Measurements from ENCODE around the gene DNAJC25.
A peak's percentile ranks its signal among the peaks of the same experiment; 100 is the strongest.

DNAJC25 gene

DNA sequence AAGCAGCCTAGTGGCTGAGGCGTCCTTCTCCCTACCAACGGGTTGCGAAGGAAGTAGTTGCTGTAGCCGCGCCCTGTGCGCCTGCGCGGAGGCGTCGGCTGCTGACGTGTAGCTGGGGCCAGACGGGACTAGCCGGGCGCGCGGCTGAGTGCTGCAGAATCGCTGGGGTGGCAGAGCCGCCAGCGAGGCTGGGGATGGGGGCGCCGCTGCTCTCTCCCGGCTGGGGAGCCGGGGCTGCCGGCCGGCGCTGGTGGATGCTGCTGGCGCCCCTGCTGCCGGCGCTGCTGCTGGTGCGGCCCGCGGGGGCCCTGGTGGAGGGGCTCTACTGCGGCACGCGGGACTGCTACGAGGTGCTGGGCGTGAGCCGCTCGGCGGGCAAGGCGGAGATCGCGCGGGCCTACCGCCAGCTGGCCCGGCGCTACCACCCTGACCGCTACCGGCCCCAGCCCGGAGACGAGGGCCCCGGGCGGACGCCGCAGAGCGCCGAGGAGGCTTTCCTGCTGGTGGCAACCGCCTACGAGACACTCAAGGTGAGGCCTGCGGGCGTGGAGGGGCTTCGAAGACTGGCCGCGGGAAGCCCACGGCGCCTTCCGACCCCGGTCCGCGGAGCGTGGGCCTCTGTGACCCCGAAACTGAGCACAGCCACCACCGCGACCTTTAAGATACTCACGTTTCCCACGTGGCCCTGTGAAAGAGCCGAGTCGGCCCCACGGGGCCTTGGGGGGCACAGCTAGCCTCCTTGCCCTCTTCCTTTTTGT lies at the start of gene DNAJC25:
TSS of gene DNAJC25 (plus strand) at position 121 of the 758 bp plus-strand sequence. CDS start at position 195, 74 bp downstream.
- no peaks in the 10 kb centered on the region for H3K9me3 ChIP-seq (ENCODE audit: control insufficient read depth, insufficient read depth, low read length)
- no peaks in the 10 kb centered on the region for H3K27me3 ChIP-seq (ENCODE audit: control insufficient read depth, insufficient read depth, low read length)
- peak within 1 kb of the TSS; percentile 93 for H3K9ac ChIP-seq (ENCODE audit: low read depth, low read length)
- H3K4me1 ChIP-seq (ENCODE audit: control insufficient read depth, insufficient read depth, low read length): peaks cover 3% of the 10 kb centered on the region
- H3K4me3 ChIP-seq (ENCODE audit: low read depth, low read length): peak within 1 kb of the TSS; percentile 89
- no peaks in the 10 kb centered on the region for H3K36me3 ChIP-seq (ENCODE audit: control insufficient read depth, insufficient read depth, low read length)

DNA sequence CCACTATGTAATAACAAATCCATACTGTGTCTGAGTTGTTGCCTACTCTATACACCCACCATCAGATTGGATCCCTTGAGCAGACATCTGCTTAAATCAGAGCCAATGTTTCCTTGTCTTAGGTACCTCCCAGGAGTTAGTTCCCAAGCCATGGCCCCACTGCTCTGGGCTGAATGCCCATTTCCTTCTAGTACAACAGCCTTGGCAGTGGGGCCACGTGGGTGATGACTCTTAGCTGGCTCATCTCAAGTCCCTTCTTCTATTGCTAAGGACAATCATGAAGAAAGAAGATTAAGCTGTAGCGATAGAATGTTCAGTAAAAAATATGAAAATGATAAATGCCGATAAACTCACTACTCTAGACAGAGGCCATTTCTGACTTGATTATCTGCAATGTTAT lies 48.2 kb upstream of the DNAJC25 start:
- Histone ChIP-seq H3K9ac (ENCODE audit: low read depth, low read length) (no peak overlapping the region), H3K9me3 (ENCODE audit: control insufficient read depth, insufficient read depth, low read length) (no peaks in the 10 kb centered on the region), H3K4me1 (ENCODE audit: control insufficient read depth, insufficient read depth, low read length) (no peaks in the 10 kb centered on the region), H3K36me3 (ENCODE audit: control insufficient read depth, insufficient read depth, low read length) (peaks cover 33% of the 10 kb centered on the region), H3K27me3 (ENCODE audit: control insufficient read depth, insufficient read depth, low read length) (no peaks in the 10 kb centered on the region), H3K4me3 (ENCODE audit: low read depth, low read length) (no peak overlapping the region)

DNA sequence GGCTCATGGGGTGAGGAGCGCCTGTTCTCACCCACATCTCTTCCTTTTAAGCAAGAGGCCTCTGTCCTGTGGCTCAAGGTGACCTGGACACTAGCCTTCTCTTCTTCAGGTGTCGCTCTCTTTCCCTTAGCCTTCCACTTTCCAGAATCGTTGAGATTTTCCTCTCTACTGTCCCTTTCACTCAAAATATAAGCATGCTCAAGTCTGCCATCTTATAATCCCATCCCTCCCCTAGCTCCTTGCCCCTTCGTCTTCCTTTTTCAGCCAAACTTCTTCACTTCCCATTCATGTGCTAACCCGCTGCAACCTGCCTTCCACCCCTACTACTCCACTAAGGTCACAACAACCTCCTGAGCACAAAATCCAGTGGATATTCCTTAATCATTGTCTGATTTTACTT lies 44.8 kb upstream of the DNAJC25 start:
- no peak overlapping the region for H3K9ac ChIP-seq (ENCODE audit: low read depth, low read length)
- H3K36me3 ChIP-seq (ENCODE audit: control insufficient read depth, insufficient read depth, low read length): peaks cover 23% of the 10 kb centered on the region
- no peaks in the 10 kb centered on the region for H3K4me1 ChIP-seq (ENCODE audit: control insufficient read depth, insufficient read depth, low read length)
- H3K27me3 ChIP-seq (ENCODE audit: control insufficient read depth, insufficient read depth, low read length): no peaks in the 10 kb centered on the region
- H3K4me3 ChIP-seq (ENCODE audit: low read depth, low read length): no peak overlapping the region
- no peaks in the 10 kb centered on the region for H3K9me3 ChIP-seq (ENCODE audit: control insufficient read depth, insufficient read depth, low read length)

DNA sequence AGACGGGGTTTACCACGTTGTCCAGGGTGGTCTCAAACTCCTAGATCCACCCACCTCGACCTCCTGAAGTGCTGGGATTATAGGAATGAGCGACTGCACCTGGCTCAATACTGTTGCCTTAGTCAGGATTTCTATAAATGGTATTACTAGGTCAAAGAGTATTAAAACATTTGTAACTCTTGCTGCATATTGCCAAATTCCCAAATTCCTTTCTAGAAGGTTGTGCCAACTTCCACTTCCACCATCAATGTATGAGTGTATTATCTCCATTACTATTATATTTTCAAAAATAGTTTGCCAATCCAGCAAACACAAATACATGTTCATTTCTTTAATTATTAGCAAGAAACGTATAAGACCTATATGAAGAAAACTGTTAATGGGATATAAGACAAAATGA lies 42.3 kb upstream of the DNAJC25 start:
- Histone ChIP-seq H3K27me3 (ENCODE audit: control insufficient read depth, insufficient read depth, low read length) (no peaks in the 10 kb centered on the region), H3K9ac (ENCODE audit: low read depth, low read length) (no peak overlapping the region), H3K4me3 (ENCODE audit: low read depth, low read length) (no peak overlapping the region), H3K9me3 (ENCODE audit: control insufficient read depth, insufficient read depth, low read length) (no peaks in the 10 kb centered on the region), H3K36me3 (ENCODE audit: control insufficient read depth, insufficient read depth, low read length) (peaks cover 15% of the 10 kb centered on the region), H3K4me1 (ENCODE audit: control insufficient read depth, insufficient read depth, low read length) (no peaks in the 10 kb centered on the region)

DNA sequence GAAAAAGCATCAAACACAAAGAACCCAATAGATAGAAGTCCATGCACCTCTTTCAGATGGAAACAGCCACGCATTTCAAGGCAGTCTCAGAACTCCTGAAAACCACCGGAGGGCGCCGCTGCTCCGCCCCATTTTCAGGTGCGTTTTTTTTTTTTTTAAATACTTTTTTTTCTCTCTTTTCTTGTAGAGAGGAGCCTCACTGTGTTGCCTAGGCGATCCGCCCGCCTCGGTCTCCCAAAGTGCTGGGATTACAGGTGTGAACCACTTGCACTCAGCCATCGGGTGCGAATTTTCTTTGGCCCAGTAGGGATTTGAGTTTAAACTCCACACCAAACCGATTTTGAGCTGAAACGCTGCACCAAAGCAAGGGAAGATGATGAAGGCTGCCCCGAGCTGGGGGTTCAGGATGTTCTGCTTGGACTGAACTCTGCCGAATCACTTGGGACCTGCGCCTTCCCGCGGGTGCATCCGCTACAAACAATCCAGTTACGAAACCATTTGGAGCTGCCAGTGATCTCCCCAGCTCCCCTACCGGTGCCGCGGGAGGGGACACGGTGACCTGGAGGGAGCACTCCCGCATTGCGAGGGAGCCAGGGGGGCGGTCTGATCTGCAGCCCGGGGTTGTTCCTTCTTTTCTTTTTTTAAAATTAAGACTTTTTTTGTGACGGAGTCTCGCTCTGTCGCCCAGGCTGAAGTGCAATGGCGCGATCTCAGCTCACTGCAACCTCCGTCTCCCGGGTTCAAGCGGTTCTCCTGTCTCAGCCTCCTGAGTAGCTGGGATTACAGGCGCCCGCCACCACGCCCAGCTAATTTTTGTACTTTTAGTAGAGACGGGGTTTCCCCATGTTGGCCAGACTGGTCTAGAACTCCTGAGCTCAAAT lies 33.0 kb upstream of the DNAJC25 start:
- H3K27me3 ChIP-seq (ENCODE audit: control insufficient read depth, insufficient read depth, low read length): peaks cover 13% of the 10 kb centered on the region
- H3K4me1 ChIP-seq (ENCODE audit: control insufficient read depth, insufficient read depth, low read length): no peaks in the 10 kb centered on the region
- peak overlapping the region; percentile 66 for H3K4me3 ChIP-seq (ENCODE audit: low read depth, low read length)
- H3K36me3 ChIP-seq (ENCODE audit: control insufficient read depth, insufficient read depth, low read length): peaks cover 6% of the 10 kb centered on the region
- no peaks in the 10 kb centered on the region for H3K9me3 ChIP-seq (ENCODE audit: control insufficient read depth, insufficient read depth, low read length)
- H3K9ac ChIP-seq (ENCODE audit: low read depth, low read length): peak overlapping the region; percentile 62

DNA sequence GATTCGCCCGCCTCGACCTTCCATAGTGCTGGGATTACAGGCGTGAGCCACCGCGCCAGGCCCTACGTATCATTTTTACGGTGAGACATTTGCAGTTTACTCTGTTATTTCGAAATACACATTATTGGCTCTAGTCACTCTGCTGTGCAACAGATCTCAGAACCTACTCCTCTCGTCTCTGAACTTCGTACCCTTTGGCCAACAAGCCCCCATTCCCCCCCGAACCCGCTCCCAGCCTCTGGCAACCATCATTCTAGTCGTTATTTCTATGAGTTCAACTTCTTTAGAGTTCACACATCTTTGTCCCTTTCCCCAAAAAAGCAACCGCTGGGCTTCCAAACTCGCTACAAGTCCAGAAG lies 32.4 kb upstream of the DNAJC25 start:
- Histone ChIP-seq H3K9me3 (ENCODE audit: control insufficient read depth, insufficient read depth, low read length) (no peaks in the 10 kb centered on the region), H3K4me3 (ENCODE audit: low read depth, low read length) (peak overlapping the region; percentile 66), H3K9ac (ENCODE audit: low read depth, low read length) (no peak overlapping the region), H3K27me3 (ENCODE audit: control insufficient read depth, insufficient read depth, low read length) (peaks cover 13% of the 10 kb centered on the region), H3K36me3 (ENCODE audit: control insufficient read depth, insufficient read depth, low read length) (peaks cover 6% of the 10 kb centered on the region), H3K4me1 (ENCODE audit: control insufficient read depth, insufficient read depth, low read length) (no peaks in the 10 kb centered on the region)

DNA sequence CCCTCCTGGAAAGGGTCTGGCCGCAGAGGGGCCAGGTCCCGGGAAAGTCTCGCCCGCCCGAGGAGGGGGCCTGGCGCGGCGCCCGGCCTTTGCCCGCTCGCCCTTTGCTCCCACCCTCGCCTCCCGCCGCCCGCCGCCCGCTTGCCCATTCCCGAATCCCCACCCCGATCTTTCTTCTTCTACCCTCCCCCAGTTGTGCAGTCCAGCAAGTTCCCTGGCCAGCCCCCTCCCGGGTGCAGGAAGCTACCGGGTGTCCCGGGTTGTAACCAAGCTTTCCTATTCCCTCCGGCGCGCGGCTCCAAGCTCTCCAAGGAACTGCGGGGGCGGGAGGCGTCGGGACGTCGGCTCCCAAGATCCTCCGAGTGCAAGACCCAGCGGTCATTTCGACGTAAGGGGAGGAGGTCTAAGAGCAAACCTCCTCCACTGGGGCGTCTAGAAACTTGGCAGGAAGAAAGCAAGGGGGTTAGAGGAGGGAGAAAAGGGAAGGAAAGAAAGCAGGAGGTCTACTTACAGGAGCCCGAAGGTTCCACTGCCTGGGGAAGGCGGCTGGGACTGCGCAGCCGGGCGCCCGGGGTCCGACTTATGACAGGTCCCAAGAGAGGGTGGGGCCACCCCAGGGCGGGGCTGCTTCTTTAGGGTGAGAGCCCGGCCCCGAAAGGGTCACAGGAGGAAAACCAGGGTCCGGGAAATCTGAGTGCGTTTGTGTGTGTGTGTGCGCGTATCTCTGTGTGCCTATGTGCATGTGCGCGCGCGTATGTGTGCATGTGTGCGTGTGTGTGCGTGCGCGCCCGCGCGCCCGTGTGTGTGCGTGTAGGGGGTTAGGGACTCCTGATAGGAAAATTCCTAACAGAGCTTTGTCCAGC lies 31.8 kb upstream of the DNAJC25 start, which contains the start of gene PTGR1:
TSS of gene PTGR1 (minus strand) at position 556 of the 863 bp plus-strand sequence. CDS start 2,225 bp downstream, outside the sequence.
- H3K9me3 ChIP-seq (ENCODE audit: control insufficient read depth, insufficient read depth, low read length): no peaks in the 10 kb centered on the region
- H3K4me1 ChIP-seq (ENCODE audit: control insufficient read depth, insufficient read depth, low read length): no peaks in the 10 kb centered on the region
- peaks cover 13% of the 10 kb centered on the region for H3K27me3 ChIP-seq (ENCODE audit: control insufficient read depth, insufficient read depth, low read length)
- peak within 1 kb of the TSS; percentile 66 for H3K4me3 ChIP-seq (ENCODE audit: low read depth, low read length)
- peaks cover 6% of the 10 kb centered on the region for H3K36me3 ChIP-seq (ENCODE audit: control insufficient read depth, insufficient read depth, low read length)
- peak within 1 kb of the TSS; percentile 58 for H3K9ac ChIP-seq (ENCODE audit: low read depth, low read length)

DNA sequence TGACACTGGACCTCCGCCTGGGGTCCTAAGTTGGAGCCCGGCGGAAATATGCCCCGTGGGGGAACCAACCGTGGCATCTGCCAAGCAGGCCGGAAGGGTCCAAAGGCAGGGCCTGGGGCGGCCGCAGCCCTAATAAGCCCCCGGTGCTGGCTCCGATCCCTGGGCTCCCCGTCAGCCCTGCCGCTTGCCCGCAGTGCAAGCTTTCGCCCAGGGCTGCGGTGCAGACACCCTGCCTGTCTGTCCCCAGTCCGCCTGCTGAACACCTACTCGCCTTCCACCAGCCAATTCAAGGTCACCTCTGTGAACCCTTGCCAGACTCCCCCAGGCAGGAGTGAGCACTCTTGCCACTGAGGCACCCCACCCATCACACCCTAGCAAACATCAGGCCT lies 31.2 kb upstream of the DNAJC25 start:
- Histone ChIP-seq H3K9ac (ENCODE audit: low read depth, low read length) (peak overlapping the region; percentile 58), H3K9me3 (ENCODE audit: control insufficient read depth, insufficient read depth, low read length) (no peaks in the 10 kb centered on the region), H3K4me1 (ENCODE audit: control insufficient read depth, insufficient read depth, low read length) (no peaks in the 10 kb centered on the region), H3K4me3 (ENCODE audit: low read depth, low read length) (peak overlapping the region; percentile 66), H3K36me3 (ENCODE audit: control insufficient read depth, insufficient read depth, low read length) (peaks cover 6% of the 10 kb centered on the region), H3K27me3 (ENCODE audit: control insufficient read depth, insufficient read depth, low read length) (peaks cover 13% of the 10 kb centered on the region)

DNA sequence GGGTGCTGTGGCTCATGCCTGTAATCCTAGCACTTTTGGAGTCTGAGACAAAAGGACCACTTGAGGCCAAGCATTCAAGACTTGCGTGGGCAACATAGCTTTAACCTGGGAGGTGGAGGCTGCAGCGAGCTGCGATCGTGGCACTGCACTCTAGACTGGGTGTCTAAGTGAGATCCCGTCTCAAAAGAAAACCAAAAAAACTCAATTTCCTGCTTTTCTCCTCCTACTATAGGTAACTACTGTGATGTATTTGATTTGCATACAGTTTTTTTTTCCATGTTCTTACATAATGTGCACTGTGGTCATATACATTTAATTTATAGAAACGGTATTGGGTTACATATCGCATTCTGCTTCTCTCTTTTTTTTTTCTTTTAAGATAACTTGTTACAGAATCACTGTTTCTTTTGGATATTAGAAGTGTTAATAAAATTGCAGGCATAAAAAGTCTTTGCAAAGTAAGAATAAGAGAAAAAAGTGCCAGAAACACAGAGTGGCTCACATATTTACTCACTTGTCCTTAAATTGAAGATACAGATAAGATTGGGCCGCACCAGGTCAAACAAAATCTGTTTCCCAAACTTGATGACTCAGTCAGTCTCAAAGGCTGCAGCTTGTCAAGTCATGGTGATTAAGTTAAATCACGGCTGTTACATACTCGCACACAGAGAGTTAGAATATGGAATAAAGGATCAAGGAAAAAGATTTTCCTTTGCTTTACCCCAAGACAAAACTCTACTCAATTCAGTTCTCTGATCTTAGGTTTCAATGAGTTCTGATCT lies 29.7 kb upstream of the DNAJC25 start:
- H3K4me1 ChIP-seq (ENCODE audit: control insufficient read depth, insufficient read depth, low read length): no peaks in the 10 kb centered on the region
- peaks cover 3% of the 10 kb centered on the region for H3K36me3 ChIP-seq (ENCODE audit: control insufficient read depth, insufficient read depth, low read length)
- no peaks in the 10 kb centered on the region for H3K9me3 ChIP-seq (ENCODE audit: control insufficient read depth, insufficient read depth, low read length)
- H3K4me3 ChIP-seq (ENCODE audit: low read depth, low read length): no peak overlapping the region
- H3K27me3 ChIP-seq (ENCODE audit: control insufficient read depth, insufficient read depth, low read length): peaks cover 13% of the 10 kb centered on the region
- H3K9ac ChIP-seq (ENCODE audit: low read depth, low read length): no peak overlapping the region

DNA sequence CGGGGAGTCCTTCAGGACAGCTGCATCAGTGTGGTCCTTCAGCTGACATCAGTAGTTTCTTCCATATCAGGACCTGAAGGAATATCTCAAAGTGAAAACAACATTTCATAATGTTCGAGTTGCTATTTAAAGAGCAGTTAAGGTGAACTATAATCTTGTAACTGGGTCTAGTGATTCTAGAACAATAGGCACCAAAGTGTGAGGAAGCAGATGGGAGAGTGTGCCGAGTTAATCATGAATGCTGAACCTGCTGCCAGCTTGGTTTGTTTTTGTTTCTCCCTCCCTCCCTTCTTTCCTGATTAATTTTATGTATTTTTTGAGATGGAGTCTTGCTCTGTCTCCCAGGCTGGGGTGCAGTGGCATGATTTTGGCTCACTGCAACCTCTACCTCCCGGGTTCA lies 28.1 kb upstream of the DNAJC25 start:
- Histone ChIP-seq H3K27me3 (ENCODE audit: control insufficient read depth, insufficient read depth, low read length) (peaks cover 13% of the 10 kb centered on the region), H3K9me3 (ENCODE audit: control insufficient read depth, insufficient read depth, low read length) (no peaks in the 10 kb centered on the region), H3K36me3 (ENCODE audit: control insufficient read depth, insufficient read depth, low read length) (no peaks in the 10 kb centered on the region), H3K9ac (ENCODE audit: low read depth, low read length) (no peak overlapping the region), H3K4me1 (ENCODE audit: control insufficient read depth, insufficient read depth, low read length) (no peaks in the 10 kb centered on the region), H3K4me3 (ENCODE audit: low read depth, low read length) (no peak overlapping the region)
